Ovary (tissue), 3 donors: ENCODE measurements around the gene C4BPA.

Experiments used
- CTCF ChIP-seq, 3 donors: fragments of 450-650 bp in 2 of 3; fragments of 200-600 bp in 1 of 3; IDR thresholded peaks; one replicate each; pipeline versions ENCODE4 v1.5.1 to v1.8.0; 2016 to 2022; ENCODE audit warnings: antibody characterized with exemption in 3 of 3, mild to moderate bottlenecking in 1 of 3
- EP300 ChIP-seq: sonication (generic); formaldehyde crosslinking; IDR thresholded peaks from one replicate; pipeline ENCODE4 v1.6.1; 2017; ENCODE audit warnings: antibody characterized with exemption
- donor health status: DM: no; HTN: no; CAD: no.

GRCh38 chr1:207077012-207077411, 27.0 kb upstream of the C4BPA start:
- no peak for TF ChIP-seq EP300
- no peak for TF ChIP-seq CTCF (IDR thresholded peaks at IDR 0.05)
